HCT116 (cell line): Measurements from ENCODE around the gene CATSPERZ.

ENCODE experiments used
- CEBPB ChIP-seq: IDR thresholded peaks from 2 replicates; pipeline ENCODE4 v1.6.1; 2012; ENCODE audit warnings: low read depth
- EZH2phosphoT487 ChIP-seq: fragments of 200-600 bp; IDR thresholded peaks from 2 replicates; pipeline ENCODE4 v1.6.1; 2018; ENCODE audit warnings: antibody characterized with exemption, borderline replicate concordance
- POLR2A ChIP-seq: IDR thresholded peaks from 2 replicates; pipeline ENCODE4 v1.7.0; 2011; ENCODE audit warnings: borderline replicate concordance; ENCODE audit not compliant: insufficient read depth, insufficient read length; ENCODE audit errors: extremely low read depth
- RAD21 ChIP-seq: IDR thresholded peaks from 2 replicates; pipeline ENCODE4 v1.6.1; 2012; ENCODE audit warnings: low read depth, mild to moderate bottlenecking
- SIN3A ChIP-seq: IDR thresholded peaks from 2 replicates; pipeline ENCODE4 v1.6.1; 2012; ENCODE audit warnings: low read depth
- TF ChIP-seq, protein P1 (sequence below), 3 experiments: fragments of 200-600 bp in 1 of 3; sonication (generic) in 1 of 3; IDR thresholded peaks in 2 of 3; conservative IDR thresholded peaks in 1 of 3; 2 replicates each; pipeline ENCODE4 v1.5.1; 2012 to 2017; ENCODE audit warnings: low read depth in 2 of 3, low read length in 2 of 3, antibody characterized with exemption in 1 of 3, borderline replicate concordance in 1 of 3, control low read depth in 1 of 3, mild to moderate bottlenecking in 1 of 3, mixed read lengths in 1 of 3, mixed run types in 1 of 3, moderate library complexity in 1 of 3; ENCODE audit not compliant: insufficient read depth in 1 of 3

- TF ChIP-seq, protein P1, sequence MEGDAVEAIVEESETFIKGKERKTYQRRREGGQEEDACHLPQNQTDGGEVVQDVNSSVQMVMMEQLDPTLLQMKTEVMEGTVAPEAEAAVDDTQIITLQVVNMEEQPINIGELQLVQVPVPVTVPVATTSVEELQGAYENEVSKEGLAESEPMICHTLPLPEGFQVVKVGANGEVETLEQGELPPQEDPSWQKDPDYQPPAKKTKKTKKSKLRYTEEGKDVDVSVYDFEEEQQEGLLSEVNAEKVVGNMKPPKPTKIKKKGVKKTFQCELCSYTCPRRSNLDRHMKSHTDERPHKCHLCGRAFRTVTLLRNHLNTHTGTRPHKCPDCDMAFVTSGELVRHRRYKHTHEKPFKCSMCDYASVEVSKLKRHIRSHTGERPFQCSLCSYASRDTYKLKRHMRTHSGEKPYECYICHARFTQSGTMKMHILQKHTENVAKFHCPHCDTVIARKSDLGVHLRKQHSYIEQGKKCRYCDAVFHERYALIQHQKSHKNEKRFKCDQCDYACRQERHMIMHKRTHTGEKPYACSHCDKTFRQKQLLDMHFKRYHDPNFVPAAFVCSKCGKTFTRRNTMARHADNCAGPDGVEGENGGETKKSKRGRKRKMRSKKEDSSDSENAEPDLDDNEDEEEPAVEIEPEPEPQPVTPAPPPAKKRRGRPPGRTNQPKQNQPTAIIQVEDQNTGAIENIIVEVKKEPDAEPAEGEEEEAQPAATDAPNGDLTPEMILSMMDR (IDR thresholded peaks at IDR 0.05 in 2 of 3, conservative IDR thresholded peaks at IDR 0.05 in 1 of 3; ENCODE audit: borderline replicate concordance in 1 of 3, insufficient read depth in 1 of 3, low read depth in 2 of 3, low read length in 2 of 3): no peak
- TF ChIP-seq CEBPB (no peak), SIN3A (no peak), RAD21 (no peak), POLR2A (no peak), EZH2phosphoT487 (no peak)
These were observed 42.9 kb downstream of the CATSPERZ start for GRCh38 chr11:64342869-64343745.
